HFFc6 (cell line): ENCODE measurements around the gene PLEKHA7. TPM values are rescaled to one million over a fixed set of nuclear protein-coding genes. Genes with fewer than 3 reads are reported as not detected.
"Not testable (repeated sequence)": the region's sequence is repeated elsewhere in the genome, so short reads cannot be mapped to it uniquely, and the experiment has no call there.

Experiments
- DNase-seq: peaks from one replicate; pipeline ENCODE4 v3.0.0-alpha.2; 2018
- H3K27ac Mint-ChIP-seq: 2 replicates; pipeline ENCODE4 v1.8.0; 2020; ENCODE audit warnings: mild to moderate bottlenecking, mixed read lengths
- H3K27me3 Mint-ChIP-seq: 2 replicates; pipeline ENCODE4 v1.8.0; 2021; ENCODE audit warnings: mild to moderate bottlenecking, moderate library complexity, mixed read lengths; ENCODE audit not compliant: insufficient read depth
- H3K36me3 Mint-ChIP-seq: 2 replicates; pipeline ENCODE4 v1.8.0; 2021; ENCODE audit warnings: low read depth, mixed read lengths
- H3K4me1 Mint-ChIP-seq: 2 replicates; pipeline ENCODE4 v1.8.0; 2020; ENCODE audit warnings: low read depth, mixed read lengths
- H3K4me3 Mint-ChIP-seq: 2 replicates; pipeline ENCODE4 v1.8.0; 2020; ENCODE audit warnings: mild to moderate bottlenecking, moderate library complexity, mixed read lengths
- H3K9me3 Mint-ChIP-seq: 2 replicates; pipeline ENCODE4 v1.8.0; 2020; ENCODE audit warnings: mild to moderate bottlenecking, mixed read lengths
- total RNA-seq, 6 experiments: library from RNA; stranded (reverse); fragmentation: NEBNext Ultra II Directional; extraction: Animal tissue kit (Norgen Biotek cat#: 25700); gene quantifications; 2 replicates in 1 of 6; 3 replicates in 5 of 6; pipeline ENCODE4 v1.2.3, GENCODE V29; 2021
- TF ChIP-seq, protein P1 (sequence below): fragments of 200-600 bp; sonication (generic); IDR thresholded peaks from 2 replicates; pipeline ENCODE4 v1.5.0; 2021; ENCODE audit warnings: antibody characterized with exemption, mild to moderate bottlenecking

Gene PLEKHA7
- total RNA-seq, 6 experiments from 2014 or later = 0.07 to 0.24 (median 0.08) TPM; not detected in 3

DNA sequence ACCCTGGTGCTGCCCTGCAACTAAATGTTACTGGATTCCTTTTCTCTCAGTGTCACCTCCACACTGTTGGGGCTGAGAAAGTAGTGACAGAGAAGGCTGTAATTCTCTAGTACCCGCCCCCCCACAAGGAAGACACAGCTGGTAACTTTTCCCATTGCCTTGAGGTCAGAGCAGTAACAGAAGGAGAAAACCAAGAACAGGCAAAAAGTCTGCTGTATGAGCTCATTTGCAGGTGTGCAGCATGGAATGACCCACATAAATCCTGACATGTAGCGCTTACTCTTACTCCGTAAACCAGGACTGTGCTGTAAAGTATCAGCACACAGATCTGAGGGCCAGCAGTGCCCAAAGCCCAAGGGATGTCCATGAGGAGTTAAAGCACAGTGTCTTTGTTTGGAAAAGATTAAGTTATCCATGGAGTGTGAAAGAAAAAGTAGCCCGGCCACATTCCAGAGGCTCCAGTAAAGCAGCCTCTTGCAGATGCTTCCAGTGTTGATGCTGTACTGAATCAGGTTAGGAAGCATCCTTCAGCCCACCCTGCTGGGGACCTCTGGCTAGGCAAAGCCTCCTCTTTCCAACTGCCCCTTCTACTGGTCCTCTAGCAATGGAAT lies 120.7 kb downstream of the PLEKHA7 start:
- H3K4me1 Mint-ChIP-seq = peaks cover 15% of the 10 kb centered on the region
- no peak overlapping the region for H3K27ac Mint-ChIP-seq
- DNase-seq = no peak
- 0 out of 2 replicates have a peak, but pooled peaks cover 4% of the 10 kb centered on the region for H3K36me3 Mint-ChIP-seq
- TF ChIP-seq, protein P1, sequence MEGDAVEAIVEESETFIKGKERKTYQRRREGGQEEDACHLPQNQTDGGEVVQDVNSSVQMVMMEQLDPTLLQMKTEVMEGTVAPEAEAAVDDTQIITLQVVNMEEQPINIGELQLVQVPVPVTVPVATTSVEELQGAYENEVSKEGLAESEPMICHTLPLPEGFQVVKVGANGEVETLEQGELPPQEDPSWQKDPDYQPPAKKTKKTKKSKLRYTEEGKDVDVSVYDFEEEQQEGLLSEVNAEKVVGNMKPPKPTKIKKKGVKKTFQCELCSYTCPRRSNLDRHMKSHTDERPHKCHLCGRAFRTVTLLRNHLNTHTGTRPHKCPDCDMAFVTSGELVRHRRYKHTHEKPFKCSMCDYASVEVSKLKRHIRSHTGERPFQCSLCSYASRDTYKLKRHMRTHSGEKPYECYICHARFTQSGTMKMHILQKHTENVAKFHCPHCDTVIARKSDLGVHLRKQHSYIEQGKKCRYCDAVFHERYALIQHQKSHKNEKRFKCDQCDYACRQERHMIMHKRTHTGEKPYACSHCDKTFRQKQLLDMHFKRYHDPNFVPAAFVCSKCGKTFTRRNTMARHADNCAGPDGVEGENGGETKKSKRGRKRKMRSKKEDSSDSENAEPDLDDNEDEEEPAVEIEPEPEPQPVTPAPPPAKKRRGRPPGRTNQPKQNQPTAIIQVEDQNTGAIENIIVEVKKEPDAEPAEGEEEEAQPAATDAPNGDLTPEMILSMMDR = no peak
- peaks cover 18% of the 10 kb centered on the region for H3K27me3 Mint-ChIP-seq
- H3K4me3 Mint-ChIP-seq = no peak overlapping the region
- peaks cover 16% of the 10 kb centered on the region for H3K9me3 Mint-ChIP-seq

GRCh38 chr11:16891964-16892363 lies 122.2 kb downstream of the PLEKHA7 start:
- DNase-seq = peak; percentile 47
- Mint-ChIP-seq H3K27ac (peak overlapping the region; percentile 44; the same call in 1 of the 2 replicates), H3K36me3 (0 out of 2 replicates have a peak, but pooled peaks cover 4% of the 10 kb centered on the region), H3K4me1 (peaks cover 15% of the 10 kb centered on the region), H3K4me3 (no peak overlapping the region), H3K9me3 (peaks cover 16% of the 10 kb centered on the region), H3K27me3 (peaks cover 15% of the 10 kb centered on the region)
- TF ChIP-seq, protein P1 = no peak

- Mint-ChIP-seq H3K36me3 (0 out of 2 replicates have a peak, but pooled peaks cover 4% of the 10 kb centered on the region), H3K27ac (no peak overlapping the region), H3K27me3 (peaks cover 11% of the 10 kb centered on the region), H3K4me3 (no peak overlapping the region), H3K4me1 (peaks cover 15% of the 10 kb centered on the region), H3K9me3 (peaks cover 16% of the 10 kb centered on the region)
- DNase-seq = no peak
- TF ChIP-seq, protein P1 = no peak
Measured at GRCh38 chr11:16891165-16891564, 123.0 kb downstream of the PLEKHA7 start.

DNA sequence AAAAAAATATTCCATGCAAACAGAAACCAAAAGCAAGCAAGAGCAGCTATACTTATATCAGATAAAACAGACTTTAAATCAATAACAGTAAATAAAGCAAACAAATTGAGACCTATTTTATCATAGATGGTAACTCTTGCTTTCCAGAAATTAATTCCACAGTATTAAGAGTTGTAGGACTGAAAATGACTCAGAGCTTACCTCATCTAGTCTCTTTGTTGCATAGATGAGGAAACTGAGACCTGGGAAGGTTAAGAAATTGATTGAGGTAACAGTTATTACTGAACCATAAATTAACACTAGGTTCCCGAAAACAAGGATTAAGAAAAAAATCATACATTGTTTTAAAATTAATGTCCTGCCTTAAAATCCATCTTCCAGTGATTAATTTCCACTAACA lies 123.8 kb downstream of the PLEKHA7 start:
- H3K9me3 Mint-ChIP-seq = peaks cover 16% of the 10 kb centered on the region
- peaks cover 15% of the 10 kb centered on the region for H3K4me1 Mint-ChIP-seq
- no peak for DNase-seq
- TF ChIP-seq, protein P1 = no peak
- peaks cover 9% of the 10 kb centered on the region for H3K27me3 Mint-ChIP-seq
- no peak overlapping the region for H3K4me3 Mint-ChIP-seq
- H3K36me3 Mint-ChIP-seq = 0 out of 2 replicates have a peak, but pooled peaks cover 4% of the 10 kb centered on the region
- H3K27ac Mint-ChIP-seq = no peak overlapping the region

- Mint-ChIP-seq H3K27ac (no peak overlapping the region), H3K4me3 (no peak overlapping the region), H3K4me1 (peaks cover 15% of the 10 kb centered on the region), H3K27me3 (peaks cover 5% of the 10 kb centered on the region), H3K9me3 (peaks cover 16% of the 10 kb centered on the region), H3K36me3 (0 out of 2 replicates have a peak, but pooled peaks cover 4% of the 10 kb centered on the region)
- no peak for DNase-seq
- TF ChIP-seq, protein P1 = no peak
Measured at GRCh38 chr11:16889905-16890304, 124.3 kb downstream of the PLEKHA7 start.

GRCh38 chr11:16889010-16889409 lies 125.2 kb downstream of the PLEKHA7 start:
- not testable (repeated sequence) for H3K36me3 Mint-ChIP-seq, H3K27me3 Mint-ChIP-seq, DNase-seq, H3K4me3 Mint-ChIP-seq, H3K27ac Mint-ChIP-seq
- Mint-ChIP-seq H3K4me1 (peaks cover 15% of the 10 kb centered on the region), H3K9me3 (peaks cover 16% of the 10 kb centered on the region)

DNA sequence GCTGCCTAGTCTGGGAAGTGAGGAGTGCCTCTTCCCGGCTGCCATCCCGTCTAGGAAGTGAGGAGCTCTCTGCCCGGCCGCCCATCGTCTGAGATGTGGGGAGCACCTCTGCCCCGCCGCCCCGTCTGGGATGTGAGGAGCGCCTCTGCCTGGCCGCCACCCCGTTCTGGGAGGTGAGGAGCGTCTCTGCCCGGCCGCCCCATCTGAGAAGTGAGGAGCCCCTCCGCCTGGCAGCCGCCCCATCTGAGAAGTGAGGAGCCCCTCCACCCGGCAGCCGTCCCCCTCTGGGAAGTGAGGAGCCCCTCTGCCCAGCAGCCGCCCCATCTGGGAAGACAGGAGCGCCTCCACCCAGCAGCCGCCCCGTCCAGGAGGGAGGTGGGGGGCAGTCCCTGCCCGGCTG lies 126.3 kb downstream of the PLEKHA7 start:
- not testable (repeated sequence) for H3K27ac Mint-ChIP-seq, H3K4me3 Mint-ChIP-seq, H3K27me3 Mint-ChIP-seq, H3K36me3 Mint-ChIP-seq, DNase-seq
- Mint-ChIP-seq H3K4me1 (peaks cover 15% of the 10 kb centered on the region), H3K9me3 (peaks cover 16% of the 10 kb centered on the region)
